Transverse colon (tissue), 4 donors: ENCODE results near the gene LAPTM5. TPM values are rescaled to one million over a fixed set of nuclear protein-coding genes. Genes with fewer than 3 reads are reported as not detected.

Experiments used
- DNase-seq: peaks from one replicate; pipeline ENCODE4 v3.0.0-alpha.2; 2019
- H3K27ac ChIP-seq, 4 donors: fragments of 200-600 bp; sonication (generic); 2 replicates each; pipeline ENCODE4 v1.5.1; 2016 to 2018; ENCODE audit warnings: inconsistent platforms in 4 of 4
- H3K27me3 ChIP-seq: fragments of 200-600 bp; sonication (generic); 2 replicates; pipeline ENCODE4 v1.5.1; 2017; ENCODE audit warnings: inconsistent platforms
- H3K36me3 ChIP-seq, 4 donors: fragments of 200-600 bp; sonication (generic); 2 replicates each; pipeline ENCODE4 v1.5.1; 2017 to 2019; ENCODE audit warnings: inconsistent platforms in 4 of 4
- H3K4me1 ChIP-seq, 4 donors: fragments of 200-600 bp; sonication (generic); 2 replicates each; pipeline ENCODE4 v1.5.1; 2017 to 2020; ENCODE audit warnings: inconsistent platforms in 4 of 4
- H3K4me3 ChIP-seq, 4 donors: fragments of 200-600 bp; sonication (generic); 1 replicate in 1 of 4; 2 replicates in 3 of 4; pipeline versions ENCODE4 v1.5.1 to v1.6.1; 2017 to 2019; ENCODE audit warnings: inconsistent platforms in 4 of 4
- H3K9me3 ChIP-seq, 2 donors: fragments of 200-600 bp; sonication (generic); 2 replicates each; pipeline ENCODE4 v1.5.1; 2017 to 2019; ENCODE audit warnings: inconsistent platforms in 2 of 2
- EP300 ChIP-seq: sonication (generic); formaldehyde crosslinking; IDR thresholded peaks from one replicate; pipeline ENCODE4 v1.6.1; 2017; ENCODE audit warnings: antibody characterized with exemption, low read depth
- POLR2A ChIP-seq: fragments of 450-650 bp; IDR thresholded peaks from one replicate; pipeline ENCODE4 v1.6.1; 2016; ENCODE audit warnings: antibody characterized with exemption, mild to moderate bottlenecking, moderate library complexity
- POLR2AphosphoS5 ChIP-seq, 3 donors: sonication (generic); formaldehyde crosslinking; IDR thresholded peaks; one replicate each; pipeline ENCODE4 v1.6.1; 2016; ENCODE audit warnings: antibody characterized with exemption in 3 of 3
- WGBS, 2 donors: methylation state at CpG; one replicate each; pipeline ENCODE4 v1.1.5; 2018; ENCODE audit warnings: low coverage in 1 of 2; 5-methylcytosine and 5-hydroxymethylcytosine counted together
- in situ Hi-C, 4 donors: fragments of 200-750 bp; cut with MboI; loops; one replicate each; pipeline versions ENCODE4 v1.15.0 to v1.15.1; 2017; ENCODE audit warnings: low sequenced_read_pairs in 3 of 4, low pct_ligation_motif_present in 1 of 4, low pct_unique_long_range_greater_than_20kb in 1 of 4
- intact Hi-C: fragments of 100-400 bp; cut with DNase I; formaldehyde crosslinking; loops from one replicate; pipeline ENCODE4 v1.15.1; 2023; ENCODE audit warnings: low total_unique reads
- total RNA-seq, 4 donors: library from RNA; depleted of rRNA; stranded (reverse); fragments of >200 nt; gene quantifications; one replicate each; pipeline ENCODE4 v1.1.0, GENCODE V29; 2016
- TF ChIP-seq, protein P1 (sequence below), 5 experiments: fragments of 200-600 bp in 3 of 5; fragments of 450-650 bp in 2 of 5; sonication (generic) in 3 of 5; IDR thresholded peaks; 1 replicate in 2 of 5; 2 replicates in 3 of 5; pipeline ENCODE4 v1.5.1; 2016 to 2017; ENCODE audit warnings: antibody characterized with exemption in 5 of 5, inconsistent platforms in 3 of 5, mild to moderate bottlenecking in 2 of 5, moderate library complexity in 1 of 5

The LAPTM5 gene
- total RNA-seq, 4 donors from 2014 or later: 5.2 to 66.6 (median 34.5) TPM

- Histone ChIP-seq H3K27me3 (no peaks in the 10 kb centered on the region), H3K4me3 (no peak overlapping the region), H3K27ac (no peak overlapping the region), H3K4me1 (no peaks in the 10 kb centered on the region), H3K36me3 (no peaks in the 10 kb centered on the region), H3K9me3 (no peaks in the 10 kb centered on the region)
- WGBS, 2 donors: 89 to 100% methylated on average over 1 to 5 of the region's 5 CpGs
- intact Hi-C loops: no loop called here
- TF ChIP-seq, protein P1, sequence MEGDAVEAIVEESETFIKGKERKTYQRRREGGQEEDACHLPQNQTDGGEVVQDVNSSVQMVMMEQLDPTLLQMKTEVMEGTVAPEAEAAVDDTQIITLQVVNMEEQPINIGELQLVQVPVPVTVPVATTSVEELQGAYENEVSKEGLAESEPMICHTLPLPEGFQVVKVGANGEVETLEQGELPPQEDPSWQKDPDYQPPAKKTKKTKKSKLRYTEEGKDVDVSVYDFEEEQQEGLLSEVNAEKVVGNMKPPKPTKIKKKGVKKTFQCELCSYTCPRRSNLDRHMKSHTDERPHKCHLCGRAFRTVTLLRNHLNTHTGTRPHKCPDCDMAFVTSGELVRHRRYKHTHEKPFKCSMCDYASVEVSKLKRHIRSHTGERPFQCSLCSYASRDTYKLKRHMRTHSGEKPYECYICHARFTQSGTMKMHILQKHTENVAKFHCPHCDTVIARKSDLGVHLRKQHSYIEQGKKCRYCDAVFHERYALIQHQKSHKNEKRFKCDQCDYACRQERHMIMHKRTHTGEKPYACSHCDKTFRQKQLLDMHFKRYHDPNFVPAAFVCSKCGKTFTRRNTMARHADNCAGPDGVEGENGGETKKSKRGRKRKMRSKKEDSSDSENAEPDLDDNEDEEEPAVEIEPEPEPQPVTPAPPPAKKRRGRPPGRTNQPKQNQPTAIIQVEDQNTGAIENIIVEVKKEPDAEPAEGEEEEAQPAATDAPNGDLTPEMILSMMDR (IDR thresholded peaks at IDR 0.05): no peak
- in situ Hi-C loops: loop anchor here (5.0 to 25.0 kb wide), 5 partner anchors 47 to 1488 kb away; partner anchors contain the start of genes MECR (in 1 of the 4) and PTPRU (in 1 of the 4)
- no peak for DNase-seq
Observed at GRCh38 chr1:30724655-30725421, 32.7 kb downstream of the LAPTM5 start.

GRCh38 chr1:30724175-30724574 is 33.4 kb downstream of the LAPTM5 start:
- no peak for TF ChIP-seq EP300
- no peak for TF ChIP-seq POLR2AphosphoS5 (IDR thresholded peaks at IDR 0.05)
- no peak for TF ChIP-seq POLR2A
- TF ChIP-seq, protein P1 (IDR thresholded peaks at IDR 0.05): no peak
- Histone ChIP-seq H3K27ac (no peak overlapping the region), H3K4me1 (peaks cover 4 to 6% (median 5%) of the 10 kb centered on the region in 4 donors), H3K36me3 (no peaks in the 10 kb centered on the region), H3K9me3 (no peaks in the 10 kb centered on the region), H3K27me3 (no peaks in the 10 kb centered on the region), H3K4me3 (no peak overlapping the region)
- in situ Hi-C loops (loop anchor here in 3 of 4 donors (5.0 to 25.0 kb wide), 4 partner anchors 53 to 1487 kb away; partner anchors contain the start of genes MECR (in 1 of the 3) and PTPRU (in 1 of the 3)), intact Hi-C loops (no loop called here)
- no peak for DNase-seq
- 50 to 97% methylated on average over 1 to 2 of the region's 2 CpGs for WGBS, 2 donors

- no peak for DNase-seq
- intact Hi-C loops: no loop called here
- 91% methylated on average over 12 of the region's 14 CpGs; no CpG with 5 or more reads in 1 of the 2 donors for WGBS, 2 donors
- no peak within 1 kb of the TSS for H3K4me3 ChIP-seq
- H3K36me3 ChIP-seq: no peaks in the 10 kb centered on the region
- TF ChIP-seq, protein P1 (IDR thresholded peaks at IDR 0.05): no peak
- TF ChIP-seq EP300: no peak
- TF ChIP-seq POLR2A: no peak
- no peak for TF ChIP-seq POLR2AphosphoS5 (IDR thresholded peaks at IDR 0.05)
- H3K27me3 ChIP-seq: no peaks in the 10 kb centered on the region
- in situ Hi-C loops: loop anchor here in 3 of 4 donors (5.0 to 25.0 kb wide), 4 partner anchors 54 to 1486 kb away; partner anchors contain the start of genes MECR (in 1 of the 3) and PTPRU (in 1 of the 3)
- no peak within 1 kb of the TSS for H3K27ac ChIP-seq
- H3K4me1 ChIP-seq: peaks cover 5 to 12% (median 10%) of the 10 kb centered on the region in 4 donors
- no peaks in the 10 kb centered on the region for H3K9me3 ChIP-seq
Observed at GRCh38 chr1:30723331-30723755, 34.2 kb downstream of the LAPTM5 start, which contains the start of gene MATN1. Gene MATN1 (minus strand): TSS chr1:30723585. CDS start chr1:30723551, 34 bp downstream.

GRCh38 chr1:30721812-30722537 is 35.6 kb downstream of the LAPTM5 start:
- peaks cover 5 to 15% (median 10%) of the 10 kb centered on the region in 4 donors for H3K4me1 ChIP-seq
- H3K27ac ChIP-seq: no peak overlapping the region
- no peak for TF ChIP-seq EP300
- no peak for TF ChIP-seq POLR2A
- no peak for TF ChIP-seq POLR2AphosphoS5 (IDR thresholded peaks at IDR 0.05)
- TF ChIP-seq, protein P1 (IDR thresholded peaks at IDR 0.05): no peak
- H3K36me3 ChIP-seq: no peaks in the 10 kb centered on the region
- H3K27me3 ChIP-seq: no peaks in the 10 kb centered on the region
- in situ Hi-C loops: loop anchor here in 3 of 4 donors (5.0 to 25.0 kb wide), 4 partner anchors 55 to 1485 kb away; partner anchors contain the start of genes MECR (in 1 of the 3) and PTPRU (in 1 of the 3)
- DNase-seq: no peak
- 68% methylated on average over 9 of the region's 9 CpGs; no CpG with 5 or more reads in 1 of the 2 donors for WGBS, 2 donors
- no peaks in the 10 kb centered on the region for H3K9me3 ChIP-seq
- intact Hi-C loops: no loop called here
- H3K4me3 ChIP-seq: no peak overlapping the region
